Left lobe of liver (tissue), 2 donors: Measurements from ENCODE around the gene IFT122. TPM values are rescaled to one million over a fixed set of nuclear protein-coding genes. Genes with fewer than 3 reads are reported as not detected.
"Not testable (repeated sequence)": the region's sequence is repeated elsewhere in the genome, so short reads cannot be mapped to it uniquely, and the experiment has no call there.

Experiments used
- ATAC-seq: fragments of 200-7000 bp; cut with Tn5 transposase; one replicate; pipeline ENCODE4 v1.9.1; 2020; ENCODE audit warnings: mild to moderate bottlenecking, moderate library complexity
- DNase-seq: peaks from one replicate; pipeline ENCODE4 v3.0.0-alpha.2; 2020; ENCODE audit warnings: low spot score
- total RNA-seq: library from RNA; stranded (reverse); gene quantifications from one replicate; pipeline ENCODE4 v1.2.1, GENCODE V29; 2021
- donor health status: DM: no; HTN: no; CAD: no; lungs with moderate emphysema.
- donor health status: DM: no; HTN: yes; CAD: no.

Gene IFT122
- total RNA-seq, 1 donor from 2014 or later, result 11.0 TPM

GRCh38 chr3:129532261-129532660 is 92.2 kb downstream of the IFT122 start:
- DNase-seq (no peak), ATAC-seq (no peak)

DNA sequence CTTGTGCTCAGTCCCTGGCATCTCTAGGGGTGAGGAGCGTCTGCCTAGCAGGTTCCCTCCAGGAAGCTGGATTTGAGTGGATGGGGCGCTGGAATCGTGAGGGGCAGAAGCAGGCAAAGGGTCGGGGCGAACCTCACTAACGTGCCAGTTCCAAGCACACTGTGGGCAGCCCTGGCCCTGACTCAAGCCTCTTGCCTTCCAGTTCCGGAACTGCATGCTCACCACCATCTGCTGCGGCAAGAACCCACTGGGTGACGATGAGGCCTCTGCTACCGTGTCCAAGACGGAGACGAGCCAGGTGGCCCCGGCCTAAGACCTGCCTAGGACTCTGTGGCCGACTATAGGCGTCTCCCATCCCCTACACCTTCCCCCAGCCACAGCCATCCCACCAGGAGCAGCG is 93.4 kb downstream of the IFT122 start:
- no peak for ATAC-seq
- no peak for DNase-seq

DNA sequence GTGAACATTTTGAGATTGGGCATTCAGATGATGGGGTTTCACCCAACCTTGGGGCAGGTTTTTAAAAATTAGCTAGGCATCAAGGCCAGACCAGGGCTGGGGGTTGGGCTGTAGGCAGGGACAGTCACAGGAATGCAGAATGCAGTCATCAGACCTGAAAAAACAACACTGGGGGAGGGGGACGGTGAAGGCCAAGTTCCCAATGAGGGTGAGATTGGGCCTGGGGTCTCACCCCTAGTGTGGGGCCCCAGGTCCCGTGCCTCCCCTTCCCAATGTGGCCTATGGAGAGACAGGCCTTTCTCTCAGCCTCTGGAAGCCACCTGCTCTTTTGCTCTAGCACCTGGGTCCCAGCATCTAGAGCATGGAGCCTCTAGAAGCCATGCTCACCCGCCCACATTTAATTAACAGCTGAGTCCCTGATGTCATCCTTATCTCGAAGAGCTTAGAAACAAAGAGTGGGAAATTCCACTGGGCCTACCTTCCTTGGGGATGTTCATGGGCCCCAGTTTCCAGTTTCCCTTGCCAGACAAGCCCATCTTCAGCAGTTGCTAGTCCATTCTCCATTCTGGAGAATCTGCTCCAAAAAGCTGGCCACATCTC is 94.5 kb downstream of the IFT122 start:
- ATAC-seq, result no peak

DNA sequence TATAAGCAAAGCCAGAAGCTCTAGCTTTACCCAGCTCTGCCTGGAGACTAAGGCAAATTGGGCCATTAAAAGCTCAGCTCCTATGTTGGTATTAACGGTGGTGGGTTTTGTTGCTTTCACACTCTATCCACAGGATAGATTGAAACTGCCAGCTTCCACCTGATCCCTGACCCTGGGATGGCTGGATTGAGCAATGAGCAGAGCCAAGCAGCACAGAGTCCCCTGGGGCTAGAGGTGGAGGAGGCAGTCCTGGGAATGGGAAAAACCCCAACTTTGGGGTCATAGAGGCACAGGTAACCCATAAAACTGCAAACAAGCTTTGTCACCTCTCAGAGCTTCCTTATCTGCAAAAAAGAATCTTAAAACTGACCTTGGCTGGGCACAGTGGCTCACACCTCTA is 95.1 kb downstream of the IFT122 start:
- ATAC-seq (peak; percentile 80), DNase-seq (no peak)

More for the DNA sequence above, 94.5 kb downstream of the IFT122 start:
- DNase-seq, result no peak

GRCh38 chr3:129536374-129536667 is 96.3 kb downstream of the IFT122 start:
- ATAC-seq (no peak), DNase-seq (no peak)

- DNase-seq, result no peak
- ATAC-seq, result no peak
Observed at GRCh38 chr3:129536804-129537203, 96.8 kb downstream of the IFT122 start.

DNA sequence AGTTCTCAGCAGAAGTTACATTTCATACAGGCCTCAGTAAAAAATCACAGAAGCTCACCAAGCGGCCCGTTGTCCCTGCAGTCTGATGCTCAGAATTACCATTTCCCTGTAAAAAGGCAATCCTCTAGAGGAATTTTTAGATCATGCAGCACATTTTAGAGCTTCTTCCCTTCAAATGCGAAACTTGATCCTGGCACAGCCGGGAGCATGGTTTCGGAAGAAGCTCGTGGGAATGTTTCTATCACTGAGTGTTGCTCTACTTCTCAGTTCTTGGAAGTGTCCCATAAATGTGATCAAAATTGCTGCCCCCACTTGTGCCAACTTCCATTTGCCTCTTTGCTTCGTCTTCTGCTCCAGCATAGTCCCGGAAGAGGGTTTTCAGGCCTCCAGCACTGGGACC is 99.2 kb downstream of the IFT122 start:
- no peak for ATAC-seq

GRCh38 chr3:129540776-129541516 is 100.9 kb downstream of the IFT122 start:
- ATAC-seq (no peak), DNase-seq (no peak)

More for the DNA sequence above, 99.2 kb downstream of the IFT122 start:
- no peak for DNase-seq

DNA sequence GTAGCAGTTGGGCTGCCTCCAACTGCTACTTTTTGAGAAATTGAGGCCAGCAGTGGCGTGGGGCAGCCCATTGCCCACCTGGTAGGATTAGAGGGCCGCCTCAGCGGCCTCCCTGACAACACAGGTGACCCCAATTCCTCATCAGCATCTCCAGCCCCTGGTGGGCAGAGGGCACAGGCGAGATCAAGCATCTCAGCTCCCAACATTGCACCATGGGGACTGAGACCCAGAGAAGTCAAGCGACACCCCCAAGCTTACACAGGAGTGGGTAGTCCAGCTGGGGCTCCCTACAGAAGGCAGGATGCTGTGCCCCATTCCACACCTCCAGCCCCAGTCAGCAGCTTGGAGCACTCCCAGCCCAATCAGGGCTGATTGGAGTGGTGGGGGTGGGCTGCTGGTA is 102.7 kb downstream of the IFT122 start:
- DNase-seq (no peak), ATAC-seq (no peak)

DNA sequence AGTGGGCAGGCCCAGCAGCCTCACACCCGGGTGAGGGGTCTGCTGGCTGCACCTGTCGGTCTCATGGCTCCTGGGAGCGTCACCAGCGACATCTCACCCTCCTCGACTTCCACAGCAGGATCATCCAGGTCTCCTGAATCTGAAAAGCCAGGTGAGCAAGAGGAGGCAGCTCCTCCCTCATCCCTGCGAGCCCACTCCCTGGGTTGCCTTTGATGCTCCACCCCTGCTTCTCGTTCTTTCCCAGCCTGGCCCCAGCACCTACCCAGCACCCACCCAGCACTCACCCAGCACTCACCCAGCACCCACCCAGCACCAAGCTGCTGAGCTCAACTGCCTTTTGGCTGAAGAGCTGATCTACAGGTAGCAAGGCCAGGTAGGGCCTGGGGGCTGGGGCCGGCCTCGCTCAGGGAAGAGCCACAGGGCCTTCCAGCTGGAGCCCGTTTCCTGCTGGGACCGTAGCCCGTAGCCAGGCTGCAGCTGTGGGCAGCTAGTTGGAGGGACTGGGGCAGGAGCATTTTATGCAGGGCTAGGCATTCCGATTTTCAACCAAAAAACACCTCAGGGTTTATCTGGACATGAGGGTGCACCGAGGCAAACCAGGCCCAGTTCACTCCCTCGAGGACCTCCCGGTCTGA is 103.2 kb downstream of the IFT122 start, which contains the start of gene H1-8:
Gene H1-8, plus strand, starts transcription at position 20 of the 635 bp plus-strand sequence. Its CDS starts 44 bp downstream, at position 64.
- DNase-seq (no peak), ATAC-seq (no peak)

- peak; percentile 40 for ATAC-seq
- no peak for DNase-seq
Observed at GRCh38 chr3:129543999-129544398, 104.0 kb downstream of the IFT122 start.

DNA sequence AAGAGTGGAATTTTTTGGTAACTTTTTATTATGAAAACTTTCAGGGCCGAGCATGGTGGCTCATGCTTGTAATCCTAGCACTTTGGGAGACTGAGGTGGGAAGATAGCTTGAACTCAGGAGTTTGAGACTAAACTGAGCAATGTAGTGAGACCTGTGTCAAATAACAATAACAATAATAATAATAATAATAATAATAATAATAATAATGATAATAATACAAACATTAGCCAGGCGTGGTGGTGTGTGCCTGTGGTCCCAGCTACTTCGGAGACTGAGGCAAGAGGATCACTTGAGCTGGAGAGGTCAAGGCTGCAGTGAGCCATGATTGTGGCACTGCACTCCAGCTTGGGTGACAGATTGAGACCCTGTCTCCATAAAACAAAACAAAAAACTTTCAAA is 105.9 kb downstream of the IFT122 start:
- not testable (repeated sequence) for ATAC-seq

DNA sequence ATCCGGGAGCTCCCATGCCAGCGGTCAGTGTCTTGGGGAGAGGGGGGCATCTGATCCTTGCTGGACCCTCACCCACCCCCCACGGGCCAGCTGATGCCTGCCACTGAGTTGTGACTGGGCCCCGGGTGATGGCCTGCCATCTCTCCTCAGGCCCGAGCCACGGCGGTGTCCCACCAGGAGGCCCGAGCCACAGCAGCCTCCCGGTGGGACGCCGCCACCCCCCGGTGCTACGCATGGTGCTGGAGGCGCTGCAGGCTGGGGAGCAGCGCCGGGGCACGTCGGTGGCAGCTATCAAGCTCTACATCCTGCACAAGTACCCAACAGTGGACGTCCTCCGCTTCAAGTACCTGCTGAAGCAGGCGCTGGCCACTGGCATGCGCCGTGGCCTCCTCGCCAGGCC is 107.2 kb downstream of the IFT122 start:
- no peak for ATAC-seq
- no peak for DNase-seq

More for the DNA sequence above, 105.9 kb downstream of the IFT122 start:
- not testable (repeated sequence) for DNase-seq

- no peak for ATAC-seq
- no peak for DNase-seq
Observed at GRCh38 chr3:129548104-129548965, 108.3 kb downstream of the IFT122 start.

DNA sequence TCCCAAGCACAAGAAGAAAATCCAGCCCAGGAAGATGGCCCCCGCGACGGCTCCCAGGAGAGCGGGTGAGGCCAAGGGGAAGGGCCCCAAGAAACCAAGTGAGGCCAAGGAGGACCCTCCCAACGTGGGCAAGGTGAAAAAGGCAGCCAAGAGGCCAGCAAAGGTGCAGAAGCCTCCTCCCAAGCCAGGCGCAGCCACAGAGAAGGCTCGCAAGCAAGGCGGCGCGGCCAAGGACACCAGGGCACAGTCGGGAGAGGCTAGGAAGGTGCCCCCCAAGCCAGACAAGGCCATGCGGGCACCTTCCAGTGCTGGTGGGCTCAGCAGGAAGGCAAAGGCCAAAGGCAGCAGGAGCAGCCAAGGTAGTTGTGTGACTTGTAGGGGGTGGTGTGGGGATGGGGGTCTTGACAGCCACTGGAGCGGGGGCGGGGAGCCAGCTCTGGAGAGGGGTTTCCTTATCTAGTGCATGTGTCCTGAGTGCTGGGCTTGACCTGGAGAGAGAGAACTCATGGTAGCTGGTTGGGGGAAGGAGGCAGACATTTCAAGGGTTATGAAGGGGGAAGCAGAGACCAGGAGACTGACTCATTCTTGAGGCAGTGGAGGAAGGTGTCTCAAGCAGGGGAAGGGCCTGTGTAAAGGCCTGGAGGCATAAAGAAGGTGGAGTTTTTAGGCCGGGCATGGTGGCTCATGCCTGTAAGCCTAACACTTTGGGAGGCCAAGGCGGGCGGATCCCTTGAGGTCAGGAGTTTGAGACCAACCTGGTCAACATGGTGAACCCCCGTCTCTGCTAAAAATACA is 109.2 kb downstream of the IFT122 start:
- ATAC-seq (no peak), DNase-seq (no peak)

- no peak for ATAC-seq
Observed at GRCh38 chr3:129549805-129550204, 109.8 kb downstream of the IFT122 start.

GRCh38 chr3:129552287-129553050 is 112.4 kb downstream of the IFT122 start:
- no peak for ATAC-seq
- DNase-seq, result no peak

More at GRCh38 chr3:129549805-129550204, 109.8 kb downstream of the IFT122 start:
- no peak for DNase-seq

GRCh38 chr3:129553171-129553570 is 113.1 kb downstream of the IFT122 start:
- no peak for ATAC-seq
- DNase-seq, result no peak

DNA sequence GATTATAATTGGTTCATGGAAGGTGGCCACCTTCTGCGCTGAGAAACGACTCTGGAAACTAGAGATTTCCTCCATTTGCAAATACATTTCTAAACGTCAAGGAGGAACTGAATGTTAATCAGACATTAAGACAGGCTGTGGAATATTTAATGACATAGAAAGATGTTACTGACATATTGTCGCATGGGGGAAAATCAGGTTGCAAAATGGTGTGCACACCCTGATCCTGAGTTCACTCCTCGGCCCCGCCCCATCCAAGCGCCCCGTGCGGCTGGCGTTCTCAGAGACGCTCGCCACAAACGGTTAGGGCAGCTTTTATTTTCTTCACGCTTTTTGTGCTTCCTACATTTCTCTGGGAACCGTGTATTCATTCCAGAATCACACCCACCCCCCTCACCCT is 113.7 kb downstream of the IFT122 start:
- peak; percentile 34 for ATAC-seq
- no peak for DNase-seq
